Lower leg skin (tissue), 4 donors: ENCODE measurements around the gene NOTCH1. TPM values are rescaled to one million over a fixed set of nuclear protein-coding genes. Genes with fewer than 3 reads are reported as not detected.

Experiments
- DNase-seq, 2 donors: peaks; one replicate each; pipeline ENCODE4 v3.0.0-alpha.2; 2019; ENCODE audit warnings: low spot score in 2 of 2
- H3K4me3 ChIP-seq: fragments of 200-600 bp; sonication (generic); 2 replicates; pipeline ENCODE4 v1.5.1; 2017; ENCODE audit warnings: mild to moderate bottlenecking, low read depth; ENCODE audit not compliant: poor library complexity, severe bottlenecking
- POLR2A ChIP-seq, 2 donors: fragments of 450-650 bp; IDR thresholded peaks; one replicate each; pipeline ENCODE4 v1.6.1; 2016 to 2017; ENCODE audit warnings: antibody characterized with exemption in 2 of 2, mild to moderate bottlenecking in 1 of 2, moderate library complexity in 1 of 2
- WGBS, 2 donors: methylation state at CpG; one replicate each; pipeline ENCODE4 v1.1.5; 2018; 5-methylcytosine and 5-hydroxymethylcytosine counted together
- intact Hi-C: fragments of 100-400 bp; cut with DNase I; formaldehyde crosslinking; loops from one replicate; pipeline ENCODE4 v1.15.0; 2023; ENCODE audit warnings: low total_unique reads
- total RNA-seq, 4 donors: library from RNA; depleted of rRNA; stranded (reverse); fragments of >200 nt; gene quantifications; one replicate each; pipeline ENCODE4 v1.1.0, GENCODE V29; 2016
- TF ChIP-seq, protein P1 (sequence below), 3 donors: fragments of 450-650 bp; IDR thresholded peaks; one replicate each; pipeline ENCODE4 v1.5.1; 2016; ENCODE audit warnings: antibody characterized with exemption in 3 of 3, mild to moderate bottlenecking in 3 of 3, moderate library complexity in 2 of 3

NOTCH1 gene
- total RNA-seq, 4 donors from 2014 or later: 79.7 to 95.3 (median 82.8) TPM

- TF ChIP-seq, protein P1, sequence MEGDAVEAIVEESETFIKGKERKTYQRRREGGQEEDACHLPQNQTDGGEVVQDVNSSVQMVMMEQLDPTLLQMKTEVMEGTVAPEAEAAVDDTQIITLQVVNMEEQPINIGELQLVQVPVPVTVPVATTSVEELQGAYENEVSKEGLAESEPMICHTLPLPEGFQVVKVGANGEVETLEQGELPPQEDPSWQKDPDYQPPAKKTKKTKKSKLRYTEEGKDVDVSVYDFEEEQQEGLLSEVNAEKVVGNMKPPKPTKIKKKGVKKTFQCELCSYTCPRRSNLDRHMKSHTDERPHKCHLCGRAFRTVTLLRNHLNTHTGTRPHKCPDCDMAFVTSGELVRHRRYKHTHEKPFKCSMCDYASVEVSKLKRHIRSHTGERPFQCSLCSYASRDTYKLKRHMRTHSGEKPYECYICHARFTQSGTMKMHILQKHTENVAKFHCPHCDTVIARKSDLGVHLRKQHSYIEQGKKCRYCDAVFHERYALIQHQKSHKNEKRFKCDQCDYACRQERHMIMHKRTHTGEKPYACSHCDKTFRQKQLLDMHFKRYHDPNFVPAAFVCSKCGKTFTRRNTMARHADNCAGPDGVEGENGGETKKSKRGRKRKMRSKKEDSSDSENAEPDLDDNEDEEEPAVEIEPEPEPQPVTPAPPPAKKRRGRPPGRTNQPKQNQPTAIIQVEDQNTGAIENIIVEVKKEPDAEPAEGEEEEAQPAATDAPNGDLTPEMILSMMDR (IDR thresholded peaks at IDR 0.05): no peak
- no peak for TF ChIP-seq POLR2A (IDR thresholded peaks at IDR 0.05)
- no peak for DNase-seq
- no peak overlapping the region for H3K4me3 ChIP-seq
- WGBS, 2 donors: 83 to 92% methylated on average over 8 to 18 of the region's 18 CpGs
- intact Hi-C loops: no loop called here
Measured at GRCh38 chr9:136556166-136556565, 10.3 kb upstream of the NOTCH1 start.

DNA sequence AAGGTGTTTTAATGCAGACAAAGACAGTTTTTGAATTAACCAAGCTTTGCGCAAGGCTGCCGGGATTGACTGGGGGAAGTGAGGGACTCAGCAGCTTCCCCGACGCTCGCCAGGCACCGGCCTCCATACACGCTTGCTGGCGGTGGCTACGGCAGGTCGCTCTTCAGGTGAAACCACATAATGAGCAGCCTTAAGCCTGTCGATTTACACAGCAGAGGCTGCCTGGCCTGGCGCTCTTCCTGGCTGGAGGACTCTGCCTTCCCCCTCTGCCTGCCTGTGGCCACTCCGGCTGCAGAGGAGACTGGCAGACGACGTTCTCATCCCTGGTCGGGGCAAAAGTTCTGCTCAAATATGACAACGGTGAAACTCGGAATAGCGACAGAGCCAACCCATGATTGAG, 9.0 kb upstream of the NOTCH1 start:
- intact Hi-C loops: no loop called here
- H3K4me3 ChIP-seq: no peak overlapping the region
- 82 to 91% methylated on average over 19 of the region's 19 CpGs for WGBS, 2 donors
- no peak for TF ChIP-seq POLR2A (IDR thresholded peaks at IDR 0.05)
- TF ChIP-seq, protein P1 (IDR thresholded peaks at IDR 0.05): no peak
- DNase-seq: no peak

DNA sequence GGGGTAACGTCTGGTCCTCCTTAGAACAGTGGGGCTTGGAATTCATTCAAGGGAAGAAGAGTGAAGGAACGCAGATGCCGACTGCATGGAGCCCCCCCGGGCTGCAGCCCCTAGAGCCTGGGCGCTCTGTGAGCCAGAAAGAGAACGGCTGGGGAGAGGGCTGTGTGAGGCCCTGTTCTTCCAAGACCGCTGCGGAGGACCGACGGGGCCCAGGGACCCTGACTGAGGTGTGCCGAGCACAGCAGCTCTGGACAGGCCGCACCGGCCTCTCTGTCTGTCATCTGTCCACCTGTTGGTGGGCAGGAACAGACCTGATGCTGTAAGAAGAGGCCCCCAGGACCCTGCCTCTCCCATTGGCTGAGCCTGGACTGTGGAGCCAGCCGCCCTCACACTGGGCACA, 7.7 kb upstream of the NOTCH1 start:
- no peak for TF ChIP-seq POLR2A (IDR thresholded peaks at IDR 0.05)
- TF ChIP-seq, protein P1 (IDR thresholded peaks at IDR 0.05): no peak
- intact Hi-C loops: no loop called here

DNA sequence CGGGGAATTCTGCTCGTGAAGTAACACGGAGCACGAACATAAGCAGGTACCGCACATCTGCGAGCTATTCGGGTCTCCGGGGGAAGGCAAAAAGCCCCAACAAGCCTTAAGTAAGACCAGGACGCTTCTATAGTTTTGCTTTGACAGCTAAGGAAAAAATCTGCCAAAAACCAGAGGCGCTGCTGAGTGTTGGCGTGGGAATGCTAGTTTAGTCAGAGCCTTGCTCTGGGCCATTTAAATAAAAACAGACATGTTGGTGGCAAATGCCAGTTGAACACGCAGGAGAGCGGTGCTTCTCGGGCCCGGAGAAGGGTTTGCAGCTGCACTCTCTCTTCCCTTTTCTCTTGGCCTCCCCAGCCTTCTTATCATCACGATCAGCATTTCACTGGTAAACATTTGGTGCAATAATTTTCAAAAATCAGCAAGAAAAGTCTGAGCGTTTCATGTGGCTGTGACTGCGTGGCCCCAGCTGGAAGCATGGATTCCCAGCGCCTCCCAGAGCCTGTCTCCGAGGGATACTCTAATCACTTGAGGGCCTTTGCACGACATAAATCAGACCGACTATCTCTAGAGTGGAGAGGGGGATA, 6.4 kb upstream of the NOTCH1 start:
- no peak for TF ChIP-seq POLR2A (IDR thresholded peaks at IDR 0.05)
- TF ChIP-seq, protein P1 (IDR thresholded peaks at IDR 0.05): no peak
- 20 to 24% methylated on average over 22 of the region's 22 CpGs for WGBS, 2 donors
- intact Hi-C loops: no loop called here
- no peak for DNase-seq
- no peak overlapping the region for H3K4me3 ChIP-seq

More for the DNA sequence above, 7.7 kb upstream of the NOTCH1 start:
- no peak overlapping the region for H3K4me3 ChIP-seq
- WGBS, 2 donors: 88 to 92% methylated on average over 12 to 14 of the region's 14 CpGs
- no peak for DNase-seq

- 11 to 14% methylated on average over 22 of the region's 22 CpGs for WGBS, 2 donors
- H3K4me3 ChIP-seq: no peak overlapping the region
- intact Hi-C loops: no loop called here
- no peak for TF ChIP-seq POLR2A (IDR thresholded peaks at IDR 0.05)
- TF ChIP-seq, protein P1 (IDR thresholded peaks at IDR 0.05): no peak
- peak; percentile 83 to 94 for DNase-seq
Measured at GRCh38 chr9:136551401-136552116, 5.7 kb upstream of the NOTCH1 start.
